ENCODE measurements around the gene ENPP4.

The ENPP4 gene

DNA sequence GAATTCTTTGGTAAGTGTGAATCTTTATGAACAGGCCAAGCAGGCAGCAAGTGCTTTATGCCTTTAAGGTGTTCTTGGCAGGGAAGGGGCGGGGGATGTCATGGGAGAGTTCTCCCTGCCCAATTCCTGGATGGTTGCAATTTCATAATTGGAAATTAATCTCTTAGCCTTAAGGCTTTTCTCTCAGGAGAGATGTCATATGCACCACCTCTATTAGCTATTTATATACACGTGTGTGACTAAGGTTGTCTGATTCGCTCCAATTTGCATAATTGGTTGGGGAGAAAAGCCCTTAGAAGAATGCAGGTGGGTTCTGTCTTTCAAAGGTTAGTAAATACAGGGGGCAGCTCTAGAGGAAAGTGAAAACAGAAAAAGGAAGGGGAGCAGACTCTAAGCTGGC, 46.2 kb downstream of the ENPP4 start:
- TF ChIP-seq TAF1 (IDR thresholded peaks at IDR 0.05; ENCODE audit: borderline replicate concordance, insufficient read depth, low read length) (no peak), SIN3A (IDR thresholded peaks at IDR 0.05; ENCODE audit: borderline replicate concordance, insufficient read depth, low read length) (no peak), FOXP2 (optimal IDR thresholded peaks at IDR 0.05; ENCODE audit: borderline replicate concordance, extremely low read depth, extremely low read length, insufficient read depth) (no peak), POLR2AphosphoS5 (IDR thresholded peaks at IDR 0.05; ENCODE audit: low read depth, low read length) (no peak)
- TF ChIP-seq, protein P1, sequence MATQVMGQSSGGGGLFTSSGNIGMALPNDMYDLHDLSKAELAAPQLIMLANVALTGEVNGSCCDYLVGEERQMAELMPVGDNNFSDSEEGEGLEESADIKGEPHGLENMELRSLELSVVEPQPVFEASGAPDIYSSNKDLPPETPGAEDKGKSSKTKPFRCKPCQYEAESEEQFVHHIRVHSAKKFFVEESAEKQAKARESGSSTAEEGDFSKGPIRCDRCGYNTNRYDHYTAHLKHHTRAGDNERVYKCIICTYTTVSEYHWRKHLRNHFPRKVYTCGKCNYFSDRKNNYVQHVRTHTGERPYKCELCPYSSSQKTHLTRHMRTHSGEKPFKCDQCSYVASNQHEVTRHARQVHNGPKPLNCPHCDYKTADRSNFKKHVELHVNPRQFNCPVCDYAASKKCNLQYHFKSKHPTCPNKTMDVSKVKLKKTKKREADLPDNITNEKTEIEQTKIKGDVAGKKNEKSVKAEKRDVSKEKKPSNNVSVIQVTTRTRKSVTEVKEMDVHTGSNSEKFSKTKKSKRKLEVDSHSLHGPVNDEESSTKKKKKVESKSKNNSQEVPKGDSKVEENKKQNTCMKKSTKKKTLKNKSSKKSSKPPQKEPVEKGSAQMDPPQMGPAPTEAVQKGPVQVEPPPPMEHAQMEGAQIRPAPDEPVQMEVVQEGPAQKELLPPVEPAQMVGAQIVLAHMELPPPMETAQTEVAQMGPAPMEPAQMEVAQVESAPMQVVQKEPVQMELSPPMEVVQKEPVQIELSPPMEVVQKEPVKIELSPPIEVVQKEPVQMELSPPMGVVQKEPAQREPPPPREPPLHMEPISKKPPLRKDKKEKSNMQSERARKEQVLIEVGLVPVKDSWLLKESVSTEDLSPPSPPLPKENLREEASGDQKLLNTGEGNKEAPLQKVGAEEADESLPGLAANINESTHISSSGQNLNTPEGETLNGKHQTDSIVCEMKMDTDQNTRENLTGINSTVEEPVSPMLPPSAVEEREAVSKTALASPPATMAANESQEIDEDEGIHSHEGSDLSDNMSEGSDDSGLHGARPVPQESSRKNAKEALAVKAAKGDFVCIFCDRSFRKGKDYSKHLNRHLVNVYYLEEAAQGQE (IDR thresholded peaks at IDR 0.05; ENCODE audit: insufficient read depth in 1 of 2, low read depth in 2 of 2, low read length in 2 of 2), result no peak

DNA sequence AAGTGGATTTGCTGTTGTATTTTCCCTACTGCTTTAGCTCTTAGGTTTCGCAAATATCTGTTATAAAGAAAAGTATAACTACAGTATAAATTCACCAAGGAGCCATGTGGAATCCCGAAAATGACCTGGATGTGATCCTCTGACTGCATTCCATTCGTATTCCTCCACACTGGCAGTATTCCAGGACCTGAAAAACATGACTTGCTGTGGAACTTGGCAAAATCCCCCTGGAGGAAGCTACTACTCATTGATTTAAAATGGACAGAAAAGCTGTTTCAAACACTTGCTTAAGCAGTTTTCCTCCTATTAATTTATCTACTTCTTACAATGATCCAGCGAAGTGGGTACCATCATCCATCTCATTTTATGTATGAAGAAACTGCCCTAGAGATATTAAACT, 54.3 kb downstream of the ENPP4 start:
- no peak for TF ChIP-seq POLR2AphosphoS5 (IDR thresholded peaks at IDR 0.05; ENCODE audit: low read depth, low read length)
- no peak for TF ChIP-seq TAF1 (IDR thresholded peaks at IDR 0.05; ENCODE audit: borderline replicate concordance, insufficient read depth, low read length)
- TF ChIP-seq FOXP2 (optimal IDR thresholded peaks at IDR 0.05; ENCODE audit: borderline replicate concordance, extremely low read depth, extremely low read length, insufficient read depth), result no peak
- TF ChIP-seq SIN3A (IDR thresholded peaks at IDR 0.05; ENCODE audit: borderline replicate concordance, insufficient read depth, low read length), result no peak
- TF ChIP-seq, protein P1 (IDR thresholded peaks at IDR 0.05; ENCODE audit: insufficient read depth in 1 of 2, low read depth in 2 of 2, low read length in 2 of 2), result no peak

DNA sequence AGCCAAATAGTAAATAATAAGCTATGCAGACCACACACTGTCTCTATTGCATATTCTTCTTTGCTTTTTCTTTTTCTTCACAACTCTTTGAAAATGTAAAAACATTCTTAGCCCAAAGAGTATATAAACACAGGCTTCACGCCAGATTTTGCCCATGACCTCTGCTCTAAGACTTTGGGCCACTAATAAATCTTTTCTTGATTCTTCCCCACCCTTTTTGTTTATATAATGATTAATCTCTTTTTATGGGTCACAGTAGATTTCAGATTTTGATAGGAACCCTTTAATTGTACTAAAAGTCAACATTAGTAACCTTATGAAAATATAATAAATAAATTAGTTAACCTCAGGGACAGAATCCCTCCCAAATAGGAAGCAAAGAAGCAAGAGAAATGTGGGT, 56.8 kb downstream of the ENPP4 start:
- TF ChIP-seq POLR2AphosphoS5 (IDR thresholded peaks at IDR 0.05; ENCODE audit: low read depth, low read length), result no peak
- TF ChIP-seq, protein P1 (IDR thresholded peaks at IDR 0.05; ENCODE audit: insufficient read depth in 1 of 2, low read depth in 2 of 2, low read length in 2 of 2), result no peak
- no peak for TF ChIP-seq TAF1 (IDR thresholded peaks at IDR 0.05; ENCODE audit: borderline replicate concordance, insufficient read depth, low read length)
- TF ChIP-seq FOXP2 (optimal IDR thresholded peaks at IDR 0.05; ENCODE audit: borderline replicate concordance, extremely low read depth, extremely low read length, insufficient read depth), result no peak
- no peak for TF ChIP-seq SIN3A (IDR thresholded peaks at IDR 0.05; ENCODE audit: borderline replicate concordance, insufficient read depth, low read length)

DNA sequence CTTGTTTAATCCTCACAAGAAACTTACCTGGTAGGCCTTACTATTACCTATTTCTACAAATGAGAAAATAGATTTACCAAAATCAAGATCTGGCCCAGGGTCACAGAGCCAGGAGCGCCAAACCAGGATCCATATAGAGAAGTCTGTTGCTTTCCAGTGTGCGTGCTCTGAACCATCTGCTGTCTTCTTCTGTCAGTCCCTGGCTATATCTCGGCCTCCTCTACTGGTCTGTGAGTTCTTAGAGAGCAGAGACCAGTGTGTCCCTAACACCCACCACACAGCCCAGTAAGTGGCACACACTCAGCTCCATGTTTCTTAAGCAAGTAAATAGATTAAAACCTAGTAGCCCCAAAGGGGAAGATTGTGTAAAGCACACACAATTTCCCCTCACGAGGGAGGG, 59.9 kb downstream of the ENPP4 start:
- no peak for TF ChIP-seq POLR2AphosphoS5 (IDR thresholded peaks at IDR 0.05; ENCODE audit: low read depth, low read length)
- TF ChIP-seq, protein P1 (IDR thresholded peaks at IDR 0.05; ENCODE audit: insufficient read depth in 1 of 2, low read depth in 2 of 2, low read length in 2 of 2), result no peak
- no peak for TF ChIP-seq SIN3A (IDR thresholded peaks at IDR 0.05; ENCODE audit: borderline replicate concordance, insufficient read depth, low read length)
- no peak for TF ChIP-seq TAF1 (IDR thresholded peaks at IDR 0.05; ENCODE audit: borderline replicate concordance, insufficient read depth, low read length)
- no peak for TF ChIP-seq FOXP2 (optimal IDR thresholded peaks at IDR 0.05; ENCODE audit: borderline replicate concordance, extremely low read depth, extremely low read length, insufficient read depth)

DNA sequence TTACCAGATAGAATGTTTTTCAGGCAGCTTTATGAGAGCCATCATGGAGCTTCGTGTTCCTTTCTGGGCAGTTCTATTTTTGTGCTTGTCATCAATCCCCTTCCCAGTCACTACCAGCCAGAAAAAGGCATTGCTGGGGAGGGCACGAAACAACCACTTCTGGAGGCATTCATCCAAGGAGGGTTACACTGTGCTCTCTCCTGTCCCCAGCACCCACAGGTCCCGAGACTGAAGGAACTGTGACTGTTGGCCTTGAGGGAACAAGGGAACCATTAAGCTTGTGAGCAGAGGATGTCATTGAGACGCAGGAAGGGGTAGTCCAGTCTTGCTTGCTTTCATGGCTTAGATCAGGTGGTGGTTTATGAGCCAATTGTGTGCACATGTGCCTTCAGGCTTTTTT, 61.1 kb downstream of the ENPP4 start:
- TF ChIP-seq POLR2AphosphoS5 (IDR thresholded peaks at IDR 0.05; ENCODE audit: low read depth, low read length), result no peak
- TF ChIP-seq, protein P1 (IDR thresholded peaks at IDR 0.05; ENCODE audit: insufficient read depth in 1 of 2, low read depth in 2 of 2, low read length in 2 of 2), result no peak
- no peak for TF ChIP-seq FOXP2 (optimal IDR thresholded peaks at IDR 0.05; ENCODE audit: borderline replicate concordance, extremely low read depth, extremely low read length, insufficient read depth)
- no peak for TF ChIP-seq SIN3A (IDR thresholded peaks at IDR 0.05; ENCODE audit: borderline replicate concordance, insufficient read depth, low read length)
